HepG2 (cell line): Measurements from ENCODE around the gene DNAJC11. TPM values are rescaled to one million over a fixed set of nuclear protein-coding genes. Genes with fewer than 3 reads are reported as not detected.
A peak's percentile ranks its signal among the peaks of the same experiment; 100 is the strongest.

ENCODE experiments used
- ARID4A ChIP-seq: sonication (generic); formaldehyde crosslinking; IDR thresholded peaks from 2 replicates; pipeline ENCODE4 v1.5.0; 2020; ENCODE audit warnings: mild to moderate bottlenecking, missing genetic modification reagents, borderline replicate concordance
- FOXP1 ChIP-seq, 2 experiments: fragments of 450-650 bp in 1 of 2; IDR thresholded peaks; 2 replicates each; pipeline ENCODE4 v1.6.1; 2017 to 2018; ENCODE audit warnings: antibody characterized with exemption in 1 of 2
- HDAC2 ChIP-seq: sonication (generic); formaldehyde crosslinking; IDR thresholded peaks from 2 replicates; pipeline ENCODE4 v1.4.0; 2020; ENCODE audit warnings: missing genetic modification reagents
- HNRNPK ChIP-seq: fragments of 200-400 bp; formaldehyde crosslinking; IDR thresholded peaks from 2 replicates; pipeline ENCODE4 v1.6.1; 2018; ENCODE audit warnings: low read length, low read depth, moderate library complexity, mild to moderate bottlenecking; ENCODE audit not compliant: poor library complexity, severe bottlenecking
- MEIS1 ChIP-seq: sonication (generic); formaldehyde crosslinking; IDR thresholded peaks from 2 replicates; pipeline ENCODE4 v1.9.0; 2021; ENCODE audit warnings: mild to moderate bottlenecking, missing genetic modification reagents, moderate library complexity, borderline replicate concordance
- RFX3 ChIP-seq: IDR thresholded peaks from 2 replicates; pipeline ENCODE4 v1.6.1; 2016; ENCODE audit warnings: missing biosample characterization, missing genetic modification reagents
- TARDBP ChIP-seq: sonication (generic); formaldehyde crosslinking; IDR thresholded peaks from 2 replicates; pipeline ENCODE4 v1.8.0; 2022; ENCODE audit warnings: mild to moderate bottlenecking, missing genetic modification reagents
- TERF1 ChIP-seq: sonication (generic); formaldehyde crosslinking; IDR thresholded peaks from 2 replicates; pipeline ENCODE4 v1.8.0; 2022; ENCODE audit warnings: mild to moderate bottlenecking, missing genetic modification reagents, moderate library complexity
- ZFP90 ChIP-seq: sonication (generic); formaldehyde crosslinking; IDR thresholded peaks from 2 replicates; pipeline ENCODE4 v1.8.0; 2022; ENCODE audit warnings: missing genetic modification reagents, mild to moderate bottlenecking, inconsistent platforms, borderline replicate concordance
- ZNF382 ChIP-seq: sonication (generic); formaldehyde crosslinking; IDR thresholded peaks from 2 replicates; pipeline ENCODE4 v1.5.0; 2020; ENCODE audit warnings: missing genetic modification reagents, mild to moderate bottlenecking, borderline replicate concordance
- ZNF547 ChIP-seq: sonication (generic); formaldehyde crosslinking; IDR thresholded peaks from 2 replicates; pipeline ENCODE4 v1.5.1; 2020; ENCODE audit warnings: mild to moderate bottlenecking, missing genetic modification reagents
- ZNF562 ChIP-seq: sonication (generic); formaldehyde crosslinking; IDR thresholded peaks from 2 replicates; pipeline ENCODE4 v1.8.0; 2022; ENCODE audit warnings: missing genetic modification reagents, borderline replicate concordance
- polyA plus RNA-seq, 8 experiments: library from polyadenylated mRNA; depleted of rRNA in 3 of 8; stranded (reverse) in 7 of 8; unstranded in 1 of 8; fragments of >200 nt; fragmentation: Illumina TruSeq in 4 of 8; extraction: Trizol in 4 of 8; gene quantifications; 2 replicates each; pipeline versions ENCODE4 v1.2.1 to v1.2.3, GENCODE V29; 2011 to 2016; ENCODE audit warnings: low read depth in 4 of 8, missing spikeins in 1 of 8, mixed read lengths in 1 of 8; ENCODE audit not compliant: insufficient read depth in 1 of 8
- total RNA-seq, 5 experiments: library from RNA; depleted of rRNA; stranded (reverse); fragments of >200 nt; fragmentation: Illumina TruSeq; extraction: Trizol; gene quantifications; 2 replicates each; pipeline ENCODE4 v1.2.3, GENCODE V29; 2016; ENCODE audit warnings: low read depth in 1 of 5
- TF ChIP-seq, protein P1 (sequence below): sonication (generic); formaldehyde crosslinking; IDR thresholded peaks from 2 replicates; pipeline ENCODE4 v1.8.1; 2022; ENCODE audit warnings: low read depth, mild to moderate bottlenecking, missing genetic modification reagents
- TF ChIP-seq, protein P2 (sequence below): sonication (generic); formaldehyde crosslinking; IDR thresholded peaks from 2 replicates; pipeline ENCODE4 v1.9.0; 2022; ENCODE audit warnings: missing genetic modification reagents, mild to moderate bottlenecking, borderline replicate concordance
- TF ChIP-seq, protein P3 (sequence below): sonication (generic); formaldehyde crosslinking; IDR thresholded peaks from 2 replicates; pipeline ENCODE4 v1.9.0; 2021; ENCODE audit warnings: missing genetic modification reagents, borderline replicate concordance

DNAJC11 gene
- total and polyA plus RNA-seq, 2 of the 13 experiments (the other 11 are each of a cell fraction or from before 2014, with no cell fraction given) = 25.1 to 47.6 TPM

- no peak for TF ChIP-seq RFX3 (CRISPR knock-in tag)
- TF ChIP-seq, protein P1, sequence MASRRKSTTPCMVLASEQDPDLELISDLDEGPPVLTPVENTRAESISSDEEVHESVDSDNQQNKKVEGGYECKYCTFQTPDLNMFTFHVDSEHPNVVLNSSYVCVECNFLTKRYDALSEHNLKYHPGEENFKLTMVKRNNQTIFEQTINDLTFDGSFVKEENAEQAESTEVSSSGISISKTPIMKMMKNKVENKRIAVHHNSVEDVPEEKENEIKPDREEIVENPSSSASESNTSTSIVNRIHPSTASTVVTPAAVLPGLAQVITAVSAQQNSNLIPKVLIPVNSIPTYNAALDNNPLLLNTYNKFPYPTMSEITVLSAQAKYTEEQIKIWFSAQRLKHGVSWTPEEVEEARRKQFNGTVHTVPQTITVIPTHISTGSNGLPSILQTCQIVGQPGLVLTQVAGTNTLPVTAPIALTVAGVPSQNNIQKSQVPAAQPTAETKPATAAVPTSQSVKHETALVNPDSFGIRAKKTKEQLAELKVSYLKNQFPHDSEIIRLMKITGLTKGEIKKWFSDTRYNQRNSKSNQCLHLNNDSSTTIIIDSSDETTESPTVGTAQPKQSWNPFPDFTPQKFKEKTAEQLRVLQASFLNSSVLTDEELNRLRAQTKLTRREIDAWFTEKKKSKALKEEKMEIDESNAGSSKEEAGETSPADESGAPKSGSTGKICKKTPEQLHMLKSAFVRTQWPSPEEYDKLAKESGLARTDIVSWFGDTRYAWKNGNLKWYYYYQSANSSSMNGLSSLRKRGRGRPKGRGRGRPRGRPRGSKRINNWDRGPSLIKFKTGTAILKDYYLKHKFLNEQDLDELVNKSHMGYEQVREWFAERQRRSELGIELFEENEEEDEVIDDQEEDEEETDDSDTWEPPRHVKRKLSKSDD (CRISPR knock-in tag) = no peak
- TF ChIP-seq ZNF382 (CRISPR knock-in tag) = no peak
- TF ChIP-seq, protein P2, sequence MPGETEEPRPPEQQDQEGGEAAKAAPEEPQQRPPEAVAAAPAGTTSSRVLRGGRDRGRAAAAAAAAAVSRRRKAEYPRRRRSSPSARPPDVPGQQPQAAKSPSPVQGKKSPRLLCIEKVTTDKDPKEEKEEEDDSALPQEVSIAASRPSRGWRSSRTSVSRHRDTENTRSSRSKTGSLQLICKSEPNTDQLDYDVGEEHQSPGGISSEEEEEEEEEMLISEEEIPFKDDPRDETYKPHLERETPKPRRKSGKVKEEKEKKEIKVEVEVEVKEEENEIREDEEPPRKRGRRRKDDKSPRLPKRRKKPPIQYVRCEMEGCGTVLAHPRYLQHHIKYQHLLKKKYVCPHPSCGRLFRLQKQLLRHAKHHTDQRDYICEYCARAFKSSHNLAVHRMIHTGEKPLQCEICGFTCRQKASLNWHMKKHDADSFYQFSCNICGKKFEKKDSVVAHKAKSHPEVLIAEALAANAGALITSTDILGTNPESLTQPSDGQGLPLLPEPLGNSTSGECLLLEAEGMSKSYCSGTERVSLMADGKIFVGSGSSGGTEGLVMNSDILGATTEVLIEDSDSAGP = no peak
- TF ChIP-seq TARDBP (CRISPR knock-in tag) = no peak
- no peak for TF ChIP-seq FOXP1 (IDR thresholded peaks at IDR 0.05)
- TF ChIP-seq FOXP1 (CRISPR knock-in tag; IDR thresholded peaks at IDR 0.05) = no peak
- no peak for TF ChIP-seq MEIS1 (CRISPR knock-in tag)
- peak; percentile 37 for TF ChIP-seq HNRNPK
- no peak for TF ChIP-seq ZFP90 (CRISPR knock-in tag)
- no peak for TF ChIP-seq ZNF562
- no peak for TF ChIP-seq ZNF547 (CRISPR knock-in tag)
- peak; percentile 30; the same call in 1 of the 2 replicates for TF ChIP-seq ARID4A (CRISPR knock-in tag)
- TF ChIP-seq, protein P3, sequence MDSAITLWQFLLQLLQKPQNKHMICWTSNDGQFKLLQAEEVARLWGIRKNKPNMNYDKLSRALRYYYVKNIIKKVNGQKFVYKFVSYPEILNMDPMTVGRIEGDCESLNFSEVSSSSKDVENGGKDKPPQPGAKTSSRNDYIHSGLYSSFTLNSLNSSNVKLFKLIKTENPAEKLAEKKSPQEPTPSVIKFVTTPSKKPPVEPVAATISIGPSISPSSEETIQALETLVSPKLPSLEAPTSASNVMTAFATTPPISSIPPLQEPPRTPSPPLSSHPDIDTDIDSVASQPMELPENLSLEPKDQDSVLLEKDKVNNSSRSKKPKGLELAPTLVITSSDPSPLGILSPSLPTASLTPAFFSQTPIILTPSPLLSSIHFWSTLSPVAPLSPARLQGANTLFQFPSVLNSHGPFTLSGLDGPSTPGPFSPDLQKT (CRISPR knock-in tag) = no peak
- no peak for TF ChIP-seq TERF1 (CRISPR knock-in tag)
- no peak for TF ChIP-seq HDAC2 (CRISPR knock-in tag)
These were observed 86.5 kb downstream of the DNAJC11 start (continued) for GRCh38 chr1:6614929-6615785.
